Pons (tissue), 1 donor: ENCODE measurements around the gene HSD17B2.

Experiments
- DNase-seq: peaks from one replicate; pipeline ENCODE4 v3.0.0-alpha.2; 2016; ENCODE audit warnings: low spot score

Gene HSD17B2

DNA sequence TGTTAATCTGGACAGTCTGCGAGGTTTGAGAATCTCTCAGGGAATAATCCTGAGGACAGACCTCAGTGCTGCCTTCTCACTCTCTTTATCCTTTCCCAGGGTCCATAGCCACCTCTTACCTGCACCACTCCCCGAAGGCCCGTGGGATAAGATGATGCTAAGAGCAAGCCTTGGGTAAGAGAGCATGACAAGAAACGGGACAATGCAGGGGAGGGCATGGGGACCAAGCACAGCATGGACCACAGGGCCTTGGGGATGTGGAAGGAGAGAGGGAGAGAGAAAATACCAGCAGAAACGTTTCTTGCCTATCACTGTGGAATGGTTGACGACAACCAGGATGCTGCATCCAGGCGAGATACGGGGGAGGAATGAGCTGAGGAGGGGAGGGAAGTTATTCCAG lies 15.5 kb upstream of the HSD17B2 start:
- DNase-seq = no peak

DNA sequence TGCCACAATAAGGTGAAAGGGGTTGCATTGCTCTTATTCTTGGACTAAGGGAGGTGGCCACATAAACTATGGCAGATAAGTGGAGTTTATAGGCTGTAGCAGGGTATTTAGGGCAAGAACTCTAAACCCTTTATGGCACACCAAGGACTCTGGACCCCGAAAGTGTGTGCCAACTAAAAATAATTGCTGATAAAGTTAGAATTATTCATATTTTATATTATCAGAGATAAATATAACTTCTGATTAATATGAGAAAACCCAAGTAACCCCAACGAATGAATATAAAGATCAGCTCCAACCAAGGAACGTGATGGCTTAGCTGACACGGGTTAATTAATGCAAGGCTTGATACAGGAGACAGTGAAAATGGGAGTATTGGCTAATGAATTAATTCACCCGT lies 15.0 kb upstream of the HSD17B2 start:
- no peak for DNase-seq

DNA sequence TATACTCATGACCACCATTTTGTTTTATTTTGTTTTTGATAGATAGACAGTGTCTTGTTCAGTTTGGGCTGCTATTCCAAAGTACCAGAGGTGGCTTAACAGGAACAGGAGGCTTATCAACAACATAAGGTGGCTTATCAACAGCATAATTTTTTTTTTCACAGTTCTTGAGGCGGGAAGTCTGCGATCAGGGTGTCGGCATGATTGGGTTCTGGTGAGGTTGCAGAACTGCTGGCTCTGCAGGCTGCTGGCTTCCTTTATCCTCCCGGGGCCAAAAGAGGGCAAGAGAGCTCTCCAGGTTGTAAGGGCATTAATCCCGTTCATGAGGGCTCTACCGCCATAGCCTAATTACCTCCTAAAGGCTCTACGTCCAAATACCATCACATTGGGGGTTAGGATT lies 11.8 kb upstream of the HSD17B2 start:
- no peak for DNase-seq

DNA sequence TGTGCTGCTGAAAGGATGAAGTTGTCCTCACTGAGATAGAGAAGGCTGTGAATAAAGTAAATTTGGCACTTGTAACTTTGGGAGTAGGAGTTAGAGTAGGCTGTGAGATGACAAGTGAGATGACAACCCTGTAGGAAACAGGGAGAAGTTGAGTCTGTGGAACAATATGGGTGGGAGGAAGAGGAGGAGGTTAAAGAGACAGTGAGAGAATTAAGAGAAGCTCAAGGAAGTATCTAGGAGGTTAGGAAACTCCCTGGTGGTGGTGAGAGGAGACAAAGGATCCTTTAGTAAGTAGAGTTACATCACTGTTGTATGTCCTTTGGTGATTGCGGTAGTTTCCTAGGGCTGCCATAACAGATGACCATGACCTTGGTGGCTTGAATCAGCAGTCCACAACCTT lies 10.7 kb upstream of the HSD17B2 start:
- no peak for DNase-seq

DNA sequence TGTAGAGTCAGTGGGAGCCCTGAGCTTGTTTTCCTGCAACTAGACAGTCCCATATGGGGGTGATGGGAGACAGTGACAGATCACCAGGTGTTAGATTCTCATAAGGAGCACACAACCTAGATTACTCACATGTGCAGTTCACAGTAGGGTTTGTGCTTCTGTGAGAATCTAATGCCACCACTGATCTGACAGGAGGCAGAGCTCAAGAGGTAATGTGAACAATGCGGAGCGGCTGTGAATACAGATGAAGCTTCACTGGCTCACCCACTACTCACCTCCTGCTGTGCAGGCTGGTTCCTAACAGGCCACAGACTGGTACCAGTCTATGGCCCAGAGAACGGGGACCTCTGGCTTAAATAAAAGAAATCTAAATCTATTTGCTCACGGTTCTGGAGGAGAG lies 10.2 kb upstream of the HSD17B2 start:
- no peak for DNase-seq

DNA sequence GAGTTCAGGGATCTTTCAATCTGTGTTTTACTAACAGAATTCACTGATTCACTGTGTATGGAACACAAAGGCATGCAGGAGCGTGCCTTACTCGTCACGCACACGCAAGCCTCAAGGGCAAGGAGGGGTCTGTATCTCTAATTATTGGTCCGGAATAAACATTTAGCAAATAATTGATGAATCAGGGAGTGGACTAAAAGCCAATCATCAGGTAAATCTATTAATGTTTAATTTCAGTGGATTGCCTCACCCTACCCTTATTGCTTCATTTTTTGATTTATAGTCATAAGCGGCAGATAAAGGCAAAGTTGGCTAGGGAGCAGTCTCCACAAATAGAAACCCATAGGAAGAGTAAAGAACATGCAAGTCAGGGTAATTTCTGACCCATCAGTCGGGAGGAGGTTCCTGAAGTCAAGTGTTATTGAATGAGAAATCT lies 7.4 kb upstream of the HSD17B2 start:
- DNase-seq = no peak

DNA sequence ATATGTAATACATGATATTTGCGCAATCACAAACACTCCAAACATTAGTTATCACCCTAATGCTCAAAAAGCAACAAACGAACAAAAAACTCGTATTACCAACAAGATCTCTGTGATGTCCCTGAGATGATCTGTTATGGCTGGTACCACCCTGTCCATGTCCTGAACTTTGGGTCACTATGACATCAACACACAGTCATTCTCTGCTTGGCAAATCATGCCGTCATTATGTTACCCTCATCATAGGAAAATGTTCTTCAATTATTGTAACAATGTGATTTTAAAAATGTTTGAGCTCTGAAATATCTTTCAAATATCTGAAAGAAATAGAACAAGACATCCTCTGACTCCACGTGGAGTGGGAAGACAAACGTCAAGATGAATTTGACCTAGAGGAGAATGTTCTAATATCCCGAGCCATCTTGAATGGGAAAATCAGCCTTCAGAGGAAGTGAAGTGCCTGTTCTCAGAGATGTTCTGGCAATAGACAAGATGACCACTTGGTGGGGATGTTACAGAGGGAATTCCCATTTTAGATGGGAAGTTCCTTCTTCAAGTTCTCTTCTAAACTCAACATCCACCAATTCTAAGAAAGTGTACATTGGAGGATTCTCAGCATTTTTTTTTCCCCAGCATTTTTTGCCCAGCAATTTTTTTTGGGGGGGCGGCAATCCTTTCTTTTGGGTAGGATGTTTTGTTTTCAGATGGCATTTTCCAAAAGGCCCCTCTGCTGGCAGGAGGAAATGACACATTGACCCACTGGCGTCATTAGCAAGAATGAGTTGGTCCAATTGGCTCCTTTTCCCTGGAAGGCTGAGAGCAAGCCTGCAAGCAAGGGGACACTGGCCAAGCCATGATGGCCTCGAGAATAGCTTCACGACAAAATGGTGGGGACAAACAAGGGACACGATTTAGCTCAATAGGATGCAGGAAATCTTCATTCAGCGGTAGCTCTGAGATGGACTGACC lies 3.7 kb upstream of the HSD17B2 start:
- DNase-seq = peak; percentile 76

DNA sequence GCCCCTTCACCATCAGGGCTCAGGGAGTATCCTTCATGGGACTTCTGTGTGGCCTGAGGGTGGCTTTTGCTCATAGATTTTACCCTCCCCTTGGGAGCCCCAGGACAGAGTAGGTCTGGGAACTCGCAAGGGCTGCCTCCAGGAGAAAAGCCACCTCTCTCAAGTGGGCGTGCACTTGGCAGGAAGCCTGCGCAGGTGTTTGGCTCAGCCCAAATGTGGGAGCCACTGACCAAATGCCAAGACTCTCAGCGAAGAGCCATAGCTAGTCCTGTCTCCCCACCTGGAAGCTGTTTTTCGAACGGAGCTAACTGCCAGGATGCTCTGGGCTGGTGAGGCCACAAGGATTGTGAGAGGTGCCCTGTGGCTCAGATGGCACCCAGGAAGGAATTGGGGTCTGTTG lies 2.0 kb upstream of the HSD17B2 start:
- DNase-seq = no peak

DNA sequence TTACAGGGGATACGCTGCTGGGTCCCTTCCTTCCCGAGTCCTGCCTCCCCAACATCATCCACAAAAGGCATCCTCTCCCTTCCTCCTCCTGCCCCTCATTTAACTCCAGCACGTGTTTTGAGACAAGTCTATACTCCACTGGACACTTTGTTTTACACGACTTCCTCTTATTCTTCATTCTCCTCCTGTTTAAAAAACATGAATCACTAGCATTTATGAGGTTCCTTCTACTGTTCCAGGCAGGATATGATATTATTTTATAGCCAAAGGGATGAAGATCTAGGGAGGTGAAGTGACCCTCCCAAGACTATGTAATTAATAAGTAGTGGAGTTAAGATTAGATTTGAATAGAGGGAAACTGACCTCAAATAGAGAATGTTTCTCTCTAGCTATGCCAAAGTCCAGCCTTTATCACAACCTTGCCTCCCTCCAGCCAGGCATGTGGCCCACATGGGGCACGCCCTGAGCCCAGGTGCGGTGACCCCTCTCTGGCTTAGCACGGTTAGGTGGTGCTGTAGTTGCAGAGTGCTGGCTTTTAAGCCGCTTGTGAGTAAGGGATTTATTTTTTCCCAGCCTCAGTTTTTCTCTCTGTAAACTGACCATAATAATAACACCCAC lies 1.3 kb upstream of the HSD17B2 start:
- no peak for DNase-seq

DNA sequence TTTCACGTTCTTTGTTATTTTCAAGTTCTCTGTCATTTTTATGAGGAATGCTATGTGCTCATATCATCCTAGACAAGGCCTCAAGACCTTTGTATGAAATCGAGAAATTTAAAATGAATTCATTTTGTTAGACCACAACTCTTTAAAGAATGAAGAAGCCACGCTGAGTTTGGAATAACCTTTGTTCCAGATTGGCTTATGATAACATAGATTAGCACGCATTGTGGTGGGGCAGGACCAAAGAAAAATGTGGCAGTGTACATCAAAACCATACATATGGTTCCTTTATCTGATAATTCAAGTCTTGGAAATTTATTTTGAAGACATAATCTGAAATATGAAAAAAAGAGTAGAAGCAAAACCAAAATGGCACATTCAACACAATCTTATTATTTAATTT lies 2.2 kb downstream of the HSD17B2 start:
- DNase-seq = no peak

DNA sequence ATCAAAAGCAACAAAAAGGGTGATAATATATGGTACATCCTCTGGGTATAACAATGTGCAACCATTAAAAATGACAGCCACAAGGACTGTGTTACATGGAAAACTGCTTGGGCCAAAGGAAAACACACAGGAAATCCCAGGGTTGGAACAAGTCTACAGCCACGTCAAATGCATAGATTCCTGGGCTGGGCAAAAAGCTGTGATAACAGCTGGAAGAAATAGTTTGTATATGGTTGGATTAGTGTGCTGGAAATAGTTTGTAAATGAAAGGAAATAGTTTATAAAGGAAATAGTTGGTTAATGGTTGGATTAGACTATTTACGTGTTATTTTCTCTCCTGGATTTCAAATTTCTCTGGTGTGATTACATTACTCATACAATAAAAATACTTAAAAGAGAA lies 2.6 kb downstream of the HSD17B2 start:
- DNase-seq = no peak

DNA sequence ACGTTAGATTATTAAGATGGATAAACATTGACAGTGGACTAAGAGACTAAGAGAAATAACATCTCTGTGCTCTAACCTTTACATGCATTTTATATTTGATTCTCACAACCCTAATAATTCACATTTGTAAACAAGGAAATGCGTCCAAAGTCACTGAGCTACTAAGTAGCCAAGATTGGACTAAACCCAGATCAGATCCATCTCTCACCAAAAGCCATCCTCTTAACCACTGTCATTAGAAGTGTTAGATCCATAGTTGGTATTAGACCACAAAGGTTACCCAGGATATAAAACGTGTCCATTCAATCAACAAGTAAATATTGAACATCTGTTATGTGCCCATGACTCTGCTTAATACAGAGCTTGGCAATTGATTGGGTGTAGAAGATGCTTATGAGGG lies 5.2 kb downstream of the HSD17B2 start:
- DNase-seq = no peak

DNA sequence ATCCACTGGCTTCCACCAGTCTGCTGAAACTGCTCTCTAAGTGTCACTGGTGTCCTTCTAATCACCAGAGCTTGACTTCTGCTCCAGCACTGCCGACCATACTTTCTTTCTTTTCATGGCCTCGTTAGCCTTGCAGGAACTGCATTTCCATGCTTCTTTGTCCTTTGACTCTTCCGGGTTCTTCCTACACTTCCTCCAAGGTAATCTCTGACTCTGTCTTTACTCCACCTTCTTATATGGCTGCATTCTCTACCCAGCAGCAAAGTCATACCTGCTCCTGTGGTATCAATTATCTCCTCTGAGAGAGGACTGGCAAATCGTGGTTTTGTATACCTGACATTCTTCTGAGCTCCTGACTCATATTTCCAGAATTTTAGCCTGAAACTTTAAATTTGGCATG lies 6.5 kb downstream of the HSD17B2 start:
- no peak for DNase-seq

DNA sequence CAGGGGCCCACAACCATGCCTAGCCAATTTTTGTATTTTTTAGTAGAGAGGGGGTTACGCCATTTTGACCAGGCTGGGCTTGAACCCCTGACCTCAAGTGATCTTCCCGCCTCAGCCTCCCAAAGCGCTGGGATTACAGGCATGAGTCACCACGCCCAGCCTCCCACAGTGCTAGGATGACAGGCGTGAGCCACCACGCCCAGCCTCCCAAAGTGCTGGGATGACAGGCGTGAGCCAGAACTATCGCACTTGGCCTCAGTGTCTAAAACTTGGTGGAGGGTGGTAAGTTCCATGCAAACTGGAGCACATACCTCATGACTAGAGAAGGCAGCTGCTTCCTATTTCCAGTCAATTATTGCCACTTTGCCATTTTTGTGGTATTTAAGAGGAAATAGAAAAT lies 7.1 kb downstream of the HSD17B2 start:
- no peak for DNase-seq

DNA sequence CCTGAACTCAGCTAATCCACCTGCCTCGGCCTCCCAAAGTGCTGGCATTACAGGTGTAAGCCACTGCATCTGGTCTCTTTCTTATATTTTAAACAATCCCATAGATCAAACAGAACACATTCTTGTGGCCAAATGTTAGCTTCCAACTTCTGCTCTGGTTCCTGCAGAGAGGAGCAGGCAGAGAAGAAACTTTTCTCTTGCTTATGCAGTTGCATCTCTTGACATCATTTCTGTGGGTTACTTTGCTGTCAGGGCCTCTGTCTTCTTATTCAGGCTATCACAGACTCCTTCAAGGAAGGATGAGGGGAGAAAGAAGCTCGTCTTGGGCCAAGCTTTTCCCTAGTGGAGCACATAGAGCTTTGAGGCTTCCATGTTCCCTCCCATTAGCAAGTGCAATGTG lies 7.8 kb downstream of the HSD17B2 start:
- no peak for DNase-seq

DNA sequence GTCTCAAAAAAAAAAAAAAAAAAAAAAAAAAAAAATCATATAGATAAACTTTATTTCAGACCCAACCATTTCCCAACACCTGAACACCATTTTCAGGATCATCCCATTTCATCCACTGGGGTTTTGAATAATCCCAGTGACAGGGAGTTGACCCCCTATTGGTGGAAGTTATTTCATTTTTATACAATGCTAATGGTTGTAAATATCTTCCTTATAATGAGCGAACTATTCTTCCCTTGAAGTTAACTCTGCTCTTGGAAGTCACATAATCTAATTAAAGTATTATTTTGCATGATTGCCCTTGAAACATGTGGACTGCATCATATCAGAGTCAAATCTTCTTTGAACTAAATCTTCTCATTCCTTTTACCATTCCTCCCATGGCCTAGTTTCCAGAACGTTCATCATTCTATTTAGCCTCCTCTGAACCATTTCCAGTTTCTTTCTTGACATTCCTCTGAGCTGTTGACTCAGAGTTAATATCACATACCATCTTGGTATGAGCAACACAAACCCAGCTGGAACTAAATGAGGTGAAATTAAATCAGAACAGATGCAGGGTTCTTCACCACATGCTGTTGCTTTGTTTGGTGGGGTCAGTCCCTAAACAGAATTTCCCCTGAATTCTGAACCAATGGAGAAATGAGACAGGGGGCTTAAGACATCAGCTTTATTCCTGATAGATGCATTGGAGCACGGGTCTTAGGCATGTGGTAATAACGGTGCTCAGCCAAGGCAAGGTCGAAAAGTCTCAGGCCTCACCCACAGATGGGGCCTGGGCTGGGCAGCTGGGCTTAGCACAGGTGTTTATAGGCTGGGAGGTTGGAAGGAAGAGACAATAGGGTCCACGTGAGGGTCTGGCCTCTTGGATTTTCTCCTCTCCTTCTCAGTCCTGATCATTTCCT lies 8.9 kb downstream of the HSD17B2 start:
- no peak for DNase-seq

DNA sequence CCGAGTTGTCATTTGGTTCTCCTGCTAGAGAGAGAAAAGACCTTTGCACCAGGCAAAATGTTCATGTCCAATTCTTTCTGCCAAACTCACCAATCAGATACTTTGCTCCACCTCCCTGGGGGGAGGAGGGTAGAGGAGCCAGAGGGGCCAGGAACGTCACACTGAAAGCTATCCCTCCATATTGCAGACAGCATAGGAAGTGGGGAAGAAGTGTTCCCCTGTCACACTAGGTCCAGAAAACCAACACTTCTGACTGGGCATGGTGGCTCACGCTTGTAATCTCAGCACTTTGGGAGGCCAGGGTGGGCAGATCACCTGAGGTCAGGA lies 9.5 kb downstream of the HSD17B2 start:
- no peak for DNase-seq

DNA sequence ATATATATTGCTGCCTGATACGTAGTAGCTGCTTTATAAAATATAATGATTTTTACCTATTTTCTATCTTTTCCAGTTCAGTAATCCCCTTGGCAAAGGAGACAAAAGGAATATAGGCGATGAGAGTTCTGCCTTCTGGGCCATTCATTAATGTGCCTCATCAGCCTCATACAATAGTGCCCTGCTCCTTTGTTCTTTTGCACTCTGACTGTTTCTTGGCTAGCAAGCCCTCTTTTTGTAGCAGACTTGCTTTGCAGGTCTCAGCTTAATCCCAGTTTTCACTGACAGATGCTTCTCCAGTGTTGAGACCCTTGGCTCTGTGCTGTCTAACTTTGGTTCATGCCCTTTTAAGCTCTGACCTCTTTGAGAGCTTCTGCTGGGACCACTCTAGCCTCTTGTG lies 10.4 kb downstream of the HSD17B2 start:
- peak; percentile 8 for DNase-seq

DNA sequence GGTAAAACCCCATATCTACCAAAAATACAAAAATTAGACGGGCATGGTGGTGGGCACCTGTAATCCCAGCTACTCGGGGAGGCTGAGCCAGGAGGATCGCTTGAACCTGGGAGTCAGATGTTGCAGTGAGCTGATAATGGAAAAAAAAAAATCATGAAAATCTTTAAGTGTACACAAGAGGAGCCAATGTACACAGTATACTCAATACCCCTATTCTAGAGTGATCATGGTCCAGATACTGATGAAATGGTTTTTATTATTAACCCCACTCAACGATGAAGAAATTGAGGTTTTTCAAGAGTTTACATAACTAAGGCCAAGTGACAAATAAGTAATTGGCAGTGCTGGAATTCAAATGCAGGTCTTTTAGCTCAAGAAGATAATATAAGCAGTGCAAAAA lies 11.5 kb downstream of the HSD17B2 start:
- no peak for DNase-seq

DNA sequence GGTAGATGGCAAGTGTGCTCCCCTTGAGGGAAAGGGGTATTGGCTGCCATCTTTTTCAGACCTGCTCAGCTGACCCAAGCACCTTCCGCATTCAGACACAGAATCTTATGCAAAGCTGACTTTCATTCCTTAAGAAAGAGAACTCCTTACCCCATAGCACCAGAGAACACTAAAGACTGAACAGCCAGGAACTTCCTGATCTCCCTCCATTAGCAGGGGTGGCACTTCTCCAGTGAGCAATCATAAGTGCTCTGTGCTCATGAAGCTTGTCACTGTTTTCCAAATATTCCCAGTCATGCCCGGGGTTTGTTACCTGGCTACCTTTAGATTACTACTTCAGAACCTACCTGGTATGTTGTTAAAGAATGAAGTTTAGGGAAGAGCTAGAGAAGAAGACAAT lies 11.9 kb downstream of the HSD17B2 start:
- no peak for DNase-seq

DNA sequence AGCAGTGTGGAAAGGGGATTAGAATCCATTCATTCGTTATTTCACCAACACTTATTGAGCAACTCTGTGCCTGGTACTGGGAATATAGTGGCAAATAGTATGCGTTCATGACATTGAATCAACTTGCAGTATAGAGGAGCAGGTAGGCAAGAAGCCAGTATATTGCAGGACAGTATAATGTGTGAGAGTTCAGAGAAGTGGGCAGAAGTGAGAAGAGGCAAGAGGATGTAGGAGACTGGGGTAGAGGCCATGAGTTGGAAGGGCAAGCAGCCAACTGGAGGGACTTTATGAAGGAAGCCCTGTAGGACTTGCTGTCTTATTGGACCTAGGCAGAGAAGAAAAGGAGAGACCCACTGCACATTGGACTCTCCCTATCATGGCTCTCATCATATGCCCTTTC lies 12.3 kb downstream of the HSD17B2 start:
- DNase-seq = no peak

DNA sequence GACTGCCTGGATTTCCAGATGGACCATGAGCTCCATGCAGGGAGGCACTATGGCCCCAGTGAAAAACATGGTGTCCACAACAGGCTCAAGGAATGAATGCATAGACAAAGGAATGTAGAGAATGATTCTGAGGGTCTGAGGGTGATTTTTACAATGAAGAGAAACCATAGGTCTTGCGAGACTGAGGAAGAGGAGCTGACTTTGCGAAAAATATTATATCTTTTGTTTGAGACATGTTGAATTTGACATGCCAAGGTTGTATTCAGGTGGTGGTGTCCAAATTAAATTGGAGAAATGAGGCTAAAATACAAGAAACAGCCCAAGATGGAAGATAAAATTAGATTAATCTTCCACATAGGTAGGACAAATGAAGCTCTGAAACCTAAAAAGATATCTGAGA lies 12.7 kb downstream of the HSD17B2 start:
- DNase-seq = no peak

DNA sequence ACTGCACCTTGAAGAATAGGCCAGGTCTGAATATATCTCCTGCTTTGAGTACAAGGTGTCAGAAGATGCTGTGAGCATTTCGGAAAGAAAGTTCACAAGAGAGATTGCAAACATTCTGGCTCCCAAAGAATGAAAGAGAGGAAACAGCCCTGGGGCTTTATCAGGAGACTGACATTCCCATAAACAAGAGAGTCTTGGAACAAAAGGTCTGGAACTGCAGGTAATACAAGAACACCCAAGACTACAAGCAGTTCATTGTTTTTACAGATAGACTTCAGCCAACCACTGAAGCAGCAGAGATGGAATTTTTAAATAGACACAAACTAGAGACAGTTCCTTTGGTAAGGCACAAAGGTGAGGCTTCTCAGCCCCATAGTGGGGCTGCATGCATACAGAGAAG lies 14.4 kb downstream of the HSD17B2 start:
- no peak for DNase-seq
